ENCODE data around the gene FOXC2. TPM values are rescaled to one million over a fixed set of nuclear protein-coding genes. Genes with fewer than 3 reads are reported as not detected.

FOXC2 gene
- total and polyA plus RNA-seq, 9 of the 15 experiments (the other 6 are each of a cell fraction or from before 2014, with no cell fraction given): 0.01 to 0.11 (median 0.10) TPM; not detected in 5

DNA sequence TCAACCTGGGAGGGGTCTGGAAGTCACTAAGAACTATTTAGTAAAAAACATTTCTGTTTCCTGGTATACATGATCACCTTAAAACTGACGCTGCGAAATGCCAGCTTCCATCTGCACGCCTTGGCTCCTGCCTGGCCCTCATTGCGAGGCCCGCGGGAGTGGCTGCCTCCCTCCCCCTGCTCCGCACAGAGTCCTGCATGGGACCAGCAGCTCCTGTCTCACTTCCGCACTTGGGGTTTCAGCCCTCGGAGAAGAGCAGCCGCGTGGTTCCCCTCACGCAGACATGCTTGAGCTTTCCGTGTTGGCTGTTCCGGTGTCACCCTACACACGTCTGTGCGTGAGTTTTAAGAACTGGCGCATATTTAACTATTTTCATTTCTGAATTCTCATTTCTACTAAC lies 30.0 kb upstream of the FOXC2 start (continued):
- TF ChIP-seq TCF7 (IDR thresholded peaks at IDR 0.05; ENCODE audit: borderline replicate concordance) (no peak), ZNF347 (CRISPR knock-in tag; IDR thresholded peaks at IDR 0.05; ENCODE audit: low read depth) (no peak), RAD51 (IDR thresholded peaks at IDR 0.05; ENCODE audit: borderline replicate concordance, low read depth) (no peak), LARP7 (IDR thresholded peaks at IDR 0.05) (no peak), KDM5B (IDR thresholded peaks at IDR 0.05; ENCODE audit: insufficient replicate concordance, low read depth, low read length) (no peak), MBD2 (IDR thresholded peaks at IDR 0.05; ENCODE audit: borderline replicate concordance, low read depth) (no peak), ZNF165 (CRISPR knock-in tag; IDR thresholded peaks at IDR 0.05; ENCODE audit: borderline replicate concordance) (no peak)

DNA sequence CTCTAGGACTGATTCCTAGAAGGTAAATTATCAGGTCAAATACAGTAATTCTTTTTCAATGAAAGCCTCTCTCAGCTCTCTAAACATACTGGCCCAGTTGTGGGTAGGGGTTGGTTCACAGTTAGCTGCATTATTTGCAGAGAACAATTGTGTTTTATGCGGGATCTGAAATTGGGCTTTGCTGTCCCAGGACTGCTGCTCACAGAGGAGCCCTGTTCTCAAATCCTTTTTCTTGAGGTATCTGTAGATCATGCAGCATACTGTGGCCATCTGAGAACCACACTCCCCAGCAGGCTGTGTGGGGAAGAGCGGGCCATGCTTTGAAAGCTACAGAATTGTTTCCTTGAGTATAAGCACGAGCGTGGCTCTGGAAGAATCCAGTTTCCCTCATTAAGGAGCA lies 29.1 kb upstream of the FOXC2 start:
- DNase-seq (ENCODE audit: extremely low read depth in 1 of 4, low spot score in 3 of 4) (no peak), ATAC-seq (no peak), FAIRE-seq (no peak)
- Histone ChIP-seq H3K79me2 (ENCODE audit: control insufficient read depth, insufficient read depth, low read length) (no peaks in the 10 kb centered on the region), H2AFZ (ENCODE audit: low read depth, low read length) (no peak overlapping the region), H3K4me1 (replicated peaks in 1 of 2; ENCODE audit: control insufficient read depth in 2 of 2, insufficient read depth in 2 of 2, low read length in 2 of 2) (no peaks in the 10 kb centered on the region), H3K27ac (ENCODE audit: extremely low read depth, low read depth, low read length) (no peak overlapping the region), H3K36me3 (ENCODE audit: control insufficient read depth, insufficient read depth, low read length) (peaks cover 38% of the 10 kb centered on the region; the same call in 2 of the 3 replicates), H4K20me1 (replicated peaks; ENCODE audit: control insufficient read depth, insufficient read depth, low read length) (no peaks in the 10 kb centered on the region), H3K9me1 (ENCODE audit: control insufficient read depth, insufficient read depth, low read length) (peaks cover 3% of the 10 kb centered on the region), H3K4me3 (no peak overlapping the region), H3K9ac (ENCODE audit: insufficient read depth in 1 of 2, low read depth in 2 of 2, low read length in 2 of 2) (no peak overlapping the region), H3K4me2 (ENCODE audit: insufficient read depth, low read length) (no peak overlapping the region), H3K9me3 (replicated peaks; ENCODE audit: control insufficient read depth, insufficient read depth, low read depth, low read length) (no peaks in the 10 kb centered on the region), H3K27me3 (ENCODE audit: control insufficient read depth in 2 of 2, insufficient read depth in 2 of 2, low read length in 2 of 2) (no peaks in the 10 kb centered on the region)
- WGBS (ENCODE audit: insufficient coverage, low coverage, missing lambda C conversion rate): 92% methylated on average over 4 of the region's 4 CpGs
- CTCF ChIA-PET (ENCODE audit: low intra/inter-chr PET ratio): no interaction called here
- intact Hi-C loops (cut with micrococcal nuclease) (no loop called here), in situ Hi-C loops (cut with MboI) (no loop called here)
- no TSS peak for BruUV-seq (replicated peaks)
- POLR2A ChIA-PET: interaction anchor here (0.6 kb wide), 1 partner anchor 558 kb away, joined by 3 read pairs; no protein-coding TSS in a partner anchor
- TF ChIP-seq MTA3 (IDR thresholded peaks at IDR 0.05; ENCODE audit: borderline replicate concordance): no peak
- TF ChIP-seq CBX1 (IDR thresholded peaks at IDR 0.05; ENCODE audit: low read depth): no peak
- TF ChIP-seq, protein P1, sequence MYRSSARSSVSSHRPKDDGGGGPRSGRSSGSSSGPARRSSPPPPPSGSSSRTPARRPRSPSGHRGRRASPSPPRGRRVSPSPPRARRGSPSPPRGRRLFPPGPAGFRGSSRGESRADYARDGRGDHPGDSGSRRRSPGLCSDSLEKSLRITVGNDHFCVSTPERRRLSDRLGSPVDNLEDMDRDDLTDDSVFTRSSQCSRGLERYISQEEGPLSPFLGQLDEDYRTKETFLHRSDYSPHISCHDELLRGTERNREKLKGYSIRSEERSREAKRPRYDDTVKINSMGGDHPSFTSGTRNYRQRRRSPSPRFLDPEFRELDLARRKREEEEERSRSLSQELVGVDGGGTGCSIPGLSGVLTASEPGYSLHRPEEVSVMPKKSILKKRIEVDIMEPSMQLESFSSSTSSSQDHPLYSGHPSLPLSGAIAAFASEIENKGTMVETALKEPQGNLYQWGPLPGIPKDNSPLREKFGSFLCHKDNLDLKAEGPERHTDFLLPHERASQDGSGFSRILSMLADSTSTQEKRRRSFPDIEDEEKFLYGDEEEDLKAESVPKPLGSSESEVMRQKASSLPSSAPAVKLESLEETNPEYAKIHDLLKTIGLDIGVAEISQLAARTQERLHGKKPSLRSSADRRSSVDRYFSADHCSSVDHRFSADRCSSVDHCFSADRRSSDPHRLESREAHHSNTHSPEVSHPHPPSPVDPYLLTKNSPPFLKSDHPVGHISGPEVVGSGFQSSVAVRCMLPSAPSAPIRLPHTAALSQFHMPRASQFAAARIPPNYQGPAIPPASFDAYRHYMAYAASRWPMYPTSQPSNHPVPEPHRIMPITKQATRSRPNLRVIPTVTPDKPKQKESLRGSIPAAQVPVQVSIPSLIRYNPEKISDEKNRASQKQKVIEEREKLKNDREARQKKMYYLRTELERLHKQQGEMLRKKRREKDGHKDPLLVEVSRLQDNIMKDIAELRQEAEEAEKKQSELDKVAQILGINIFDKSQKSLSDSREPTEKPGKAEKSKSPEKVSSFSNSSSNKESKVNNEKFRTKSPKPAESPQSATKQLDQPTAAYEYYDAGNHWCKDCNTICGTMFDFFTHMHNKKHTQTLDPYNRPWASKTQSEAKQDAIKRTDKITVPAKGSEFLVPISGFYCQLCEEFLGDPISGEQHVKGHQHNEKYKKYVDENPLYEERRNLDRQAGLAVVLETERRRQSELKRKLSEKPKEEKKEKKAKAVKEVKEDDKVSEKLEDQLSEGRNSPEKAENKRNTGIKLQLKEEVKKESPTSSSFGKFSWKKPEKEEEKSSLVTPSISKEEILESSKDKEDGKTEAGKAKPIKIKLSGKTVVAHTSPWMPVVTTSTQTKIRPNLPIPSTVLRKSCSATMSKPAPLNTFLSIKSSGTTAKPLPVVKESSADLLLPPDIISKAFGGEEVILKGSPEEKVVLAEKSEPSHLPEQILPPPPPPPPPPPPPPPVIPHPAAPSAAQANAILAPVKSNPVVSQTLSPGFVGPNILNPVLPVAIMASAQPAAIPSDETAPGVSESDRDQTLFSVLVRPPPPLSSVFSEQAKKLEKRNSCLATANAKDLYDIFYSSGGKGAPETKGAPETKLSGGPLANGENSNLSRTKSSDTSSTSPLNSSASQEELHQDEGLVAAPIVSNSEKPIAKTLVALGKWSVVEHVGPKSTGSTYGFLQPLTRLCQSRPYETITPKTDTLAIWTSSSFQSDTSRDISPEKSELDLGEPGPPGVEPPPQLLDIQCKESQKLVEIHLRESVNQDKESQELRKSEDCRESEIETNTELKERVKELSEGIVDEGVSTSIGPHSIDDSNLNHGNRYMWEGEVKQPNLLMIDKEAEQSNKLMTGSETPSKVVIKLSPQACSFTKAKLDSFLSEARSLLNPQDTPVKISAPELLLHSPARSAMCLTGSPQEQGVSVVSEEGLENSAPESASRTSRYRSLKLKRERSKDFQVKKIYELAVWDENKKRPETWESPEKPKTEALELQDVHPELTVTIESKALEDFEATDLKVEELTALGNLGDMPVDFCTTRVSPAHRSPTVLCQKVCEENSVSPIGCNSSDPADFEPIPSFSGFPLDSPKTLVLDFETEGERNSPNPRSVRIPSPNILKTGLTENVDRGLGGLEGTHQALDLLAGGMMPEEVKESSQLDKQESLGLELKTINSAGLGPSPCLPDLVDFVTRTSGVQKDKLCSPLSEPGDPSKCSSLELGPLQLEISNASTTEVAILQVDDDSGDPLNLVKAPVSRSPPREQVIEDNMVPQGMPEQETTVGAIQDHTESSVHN (IDR thresholded peaks at IDR 0.05; ENCODE audit: borderline replicate concordance in 1 of 2, low read depth in 1 of 2): no peak
- no peak for TF ChIP-seq POLR2H (tag; IDR thresholded peaks at IDR 0.05; ENCODE audit: low read depth)
- TF ChIP-seq, protein P2, sequence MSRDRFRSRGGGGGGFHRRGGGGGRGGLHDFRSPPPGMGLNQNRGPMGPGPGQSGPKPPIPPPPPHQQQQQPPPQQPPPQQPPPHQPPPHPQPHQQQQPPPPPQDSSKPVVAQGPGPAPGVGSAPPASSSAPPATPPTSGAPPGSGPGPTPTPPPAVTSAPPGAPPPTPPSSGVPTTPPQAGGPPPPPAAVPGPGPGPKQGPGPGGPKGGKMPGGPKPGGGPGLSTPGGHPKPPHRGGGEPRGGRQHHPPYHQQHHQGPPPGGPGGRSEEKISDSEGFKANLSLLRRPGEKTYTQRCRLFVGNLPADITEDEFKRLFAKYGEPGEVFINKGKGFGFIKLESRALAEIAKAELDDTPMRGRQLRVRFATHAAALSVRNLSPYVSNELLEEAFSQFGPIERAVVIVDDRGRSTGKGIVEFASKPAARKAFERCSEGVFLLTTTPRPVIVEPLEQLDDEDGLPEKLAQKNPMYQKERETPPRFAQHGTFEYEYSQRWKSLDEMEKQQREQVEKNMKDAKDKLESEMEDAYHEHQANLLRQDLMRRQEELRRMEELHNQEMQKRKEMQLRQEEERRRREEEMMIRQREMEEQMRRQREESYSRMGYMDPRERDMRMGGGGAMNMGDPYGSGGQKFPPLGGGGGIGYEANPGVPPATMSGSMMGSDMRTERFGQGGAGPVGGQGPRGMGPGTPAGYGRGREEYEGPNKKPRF (IDR thresholded peaks at IDR 0.05; ENCODE audit: low read depth, low read length): no peak
